ENCODE data around the gene MAPK9.

Gene MAPK9

DNA sequence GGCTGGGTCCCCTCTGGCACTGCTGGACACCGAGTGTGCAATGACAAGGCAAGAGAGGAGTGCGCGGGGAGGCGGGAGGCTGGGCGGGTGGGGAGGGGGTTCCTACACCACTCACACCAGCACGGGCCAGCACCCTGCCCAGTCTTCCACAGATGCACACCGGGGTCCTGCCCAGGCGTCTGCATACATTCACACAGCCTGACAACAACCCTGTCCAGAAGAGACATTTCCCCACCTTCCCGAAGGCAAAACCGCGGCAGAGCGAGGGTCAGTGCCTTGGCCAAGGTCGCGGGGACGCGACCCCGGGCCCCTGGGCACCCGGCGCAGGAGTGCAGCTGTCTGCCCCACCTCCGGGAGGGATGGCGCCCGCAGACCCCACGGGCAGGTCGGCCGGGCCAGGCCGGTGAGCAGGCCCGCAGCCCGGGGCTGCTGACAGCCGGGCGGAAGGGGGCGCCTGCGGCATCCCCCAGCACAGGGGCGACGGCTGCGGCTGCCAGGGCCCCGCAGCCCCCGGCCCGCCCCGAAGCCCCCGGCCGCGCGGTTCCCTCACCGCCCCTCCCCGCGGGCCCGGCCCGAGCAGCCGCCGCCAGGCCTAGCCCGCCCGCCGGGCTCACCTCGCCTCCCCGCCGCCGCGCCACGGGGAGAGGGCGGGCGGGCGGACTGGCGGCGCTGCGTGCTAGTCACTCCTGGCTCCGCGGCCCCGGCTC is 496 bp downstream of the MAPK9 start:
- DNase-seq, result peak; percentile 16

DNA sequence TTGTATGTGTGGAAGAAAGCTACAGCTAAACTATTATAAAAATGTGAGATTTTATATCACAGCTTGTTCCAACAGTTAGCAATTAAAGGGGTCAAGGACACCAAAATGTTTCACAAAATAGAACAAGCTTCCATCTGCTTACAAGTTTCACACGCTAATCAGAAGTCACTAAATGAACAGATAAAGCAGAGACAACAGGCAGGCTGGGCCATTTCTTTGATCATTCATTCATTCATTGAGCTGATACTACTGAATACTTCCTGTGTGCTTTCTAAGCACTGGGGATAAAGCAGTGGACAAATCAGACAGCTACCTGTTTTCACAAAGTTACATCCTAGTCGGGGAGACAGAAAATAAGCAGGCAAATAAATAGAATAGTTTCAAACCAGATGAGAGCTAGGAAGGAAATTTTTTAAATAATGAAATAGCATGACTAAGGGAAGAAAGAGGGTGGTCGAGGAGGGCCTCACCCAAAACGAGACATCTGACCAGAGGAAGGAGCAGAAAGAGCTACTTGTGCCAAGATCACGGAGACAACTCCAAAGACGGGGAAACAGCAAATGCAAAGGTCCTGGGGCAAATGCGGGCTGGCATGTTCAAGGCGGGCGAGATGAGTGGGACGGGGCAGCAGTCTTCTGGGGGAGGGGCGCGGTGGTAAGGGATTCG is 1.2 kb downstream of the MAPK9 start:
- DNase-seq, result no peak

GRCh38 chr5:180289966-180290365 is 1.9 kb downstream of the MAPK9 start:
- no peak for DNase-seq

- DNase-seq, result no peak
Measured at GRCh38 chr5:180289433-180289832, 2.5 kb downstream of the MAPK9 start.

DNA sequence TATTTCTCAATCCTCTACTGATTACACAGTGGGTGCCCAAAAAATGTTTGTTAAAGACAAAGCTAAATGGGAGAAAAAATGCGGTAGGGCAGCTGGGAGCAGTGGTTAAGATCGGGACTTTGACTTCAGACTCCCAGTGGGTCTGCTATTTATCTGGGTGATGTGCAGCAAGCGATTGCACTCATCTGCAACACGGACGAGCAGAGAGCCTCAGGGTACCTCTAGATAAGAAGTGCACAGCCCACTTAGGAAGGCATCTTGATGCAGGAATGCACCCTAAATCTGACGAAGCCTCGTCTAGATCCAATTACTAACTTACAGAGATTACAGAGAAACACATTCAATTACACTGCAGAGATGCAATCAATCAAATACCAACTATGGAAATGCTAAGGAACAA is 4.0 kb downstream of the MAPK9 start:
- no peak for DNase-seq

GRCh38 chr5:180287404-180287803 is 4.5 kb downstream of the MAPK9 start:
- no peak for DNase-seq

DNA sequence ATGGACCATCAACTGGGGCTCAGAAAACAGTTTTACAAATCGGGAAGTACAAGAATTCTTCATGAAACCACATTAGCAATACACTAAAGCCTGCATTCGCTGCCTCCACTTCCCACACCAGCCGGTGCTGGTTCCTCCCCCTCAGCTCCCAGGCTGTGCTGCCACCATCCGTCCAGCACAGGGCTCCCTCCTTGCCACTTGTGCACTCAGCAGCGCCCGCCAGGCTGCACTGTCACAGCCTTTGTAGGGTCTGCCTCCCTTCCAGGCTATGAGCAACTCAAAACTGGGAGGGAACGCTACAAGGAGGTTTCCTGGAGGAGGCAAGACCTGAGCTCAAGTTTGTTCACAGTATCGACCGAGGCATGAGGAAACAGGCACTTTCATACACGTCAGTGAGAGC is 7.7 kb downstream of the MAPK9 start:
- no peak for DNase-seq

DNA sequence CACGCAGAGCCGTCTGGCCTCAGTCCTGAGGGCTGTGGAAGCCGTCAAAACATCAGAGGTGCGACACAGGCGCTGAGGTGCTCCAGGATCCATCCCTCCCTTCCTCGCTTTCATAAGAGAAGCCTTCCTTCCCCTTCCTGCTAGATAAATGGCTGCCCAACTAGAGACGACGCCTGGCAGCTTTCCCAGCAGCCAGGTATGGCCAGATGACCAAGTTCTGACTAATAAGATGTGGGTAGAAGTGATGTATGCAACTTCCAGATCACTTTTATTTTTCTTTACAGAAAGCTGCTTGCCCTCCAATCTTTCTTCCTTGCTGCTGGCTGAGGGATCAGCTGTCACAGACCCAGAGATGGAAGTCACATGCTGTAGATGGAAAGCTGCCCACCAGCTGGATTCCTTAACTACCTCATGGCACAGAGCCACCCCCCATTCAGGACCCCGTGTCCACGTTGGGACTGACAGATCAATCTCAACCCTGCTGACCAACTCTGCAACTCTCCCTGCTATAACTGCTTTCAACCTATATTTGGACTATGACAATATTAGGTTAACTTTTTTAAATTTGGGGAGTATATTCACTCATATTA is 8.8 kb downstream of the MAPK9 start:
- DNase-seq, result peak; percentile 6

DNA sequence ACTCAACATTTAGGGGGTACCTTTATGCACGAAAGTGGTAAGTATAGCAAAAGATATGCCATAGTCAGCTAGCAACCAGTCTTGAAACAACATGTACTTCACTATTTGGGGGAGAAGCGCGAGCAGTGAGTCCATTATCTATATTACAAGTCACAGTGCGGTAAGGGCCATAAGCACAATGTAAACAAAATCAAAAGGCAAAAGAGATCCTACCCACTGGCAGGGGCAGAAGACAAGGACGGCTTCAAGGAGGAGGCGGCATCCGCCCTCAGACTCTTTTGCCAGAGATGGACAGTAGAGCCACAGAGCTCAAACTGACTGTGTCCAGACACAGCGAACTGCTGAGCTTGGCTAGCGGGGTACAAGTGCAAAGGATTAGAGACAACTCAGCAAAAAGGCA is 9.6 kb downstream of the MAPK9 start:
- DNase-seq, result no peak

GRCh38 chr5:180281706-180282105 is 10.2 kb downstream of the MAPK9 start:
- DNase-seq, result no peak

- DNase-seq, result no peak
Measured at GRCh38 chr5:180274695-180275094, 17.2 kb downstream of the MAPK9 start.

DNA sequence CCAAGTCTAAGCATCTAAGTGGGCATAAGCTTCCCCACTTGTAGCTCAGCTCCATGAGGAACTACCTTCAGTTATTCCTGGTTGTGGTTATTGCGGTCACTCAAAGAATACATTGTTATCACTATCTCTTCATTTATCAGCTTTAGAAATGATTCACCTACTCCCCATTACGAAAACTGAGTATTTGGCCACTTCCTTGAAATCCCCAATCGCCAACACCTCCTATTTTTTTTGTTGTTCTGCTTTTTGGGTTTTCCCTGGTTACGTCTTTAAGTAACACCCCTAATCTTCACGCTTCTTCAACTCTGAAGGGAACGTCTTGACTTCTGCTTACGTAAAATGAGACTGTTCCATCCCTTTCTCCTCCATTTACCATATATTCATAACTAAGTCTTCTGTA is 20.7 kb downstream of the MAPK9 start:
- no peak for DNase-seq

GRCh38 chr5:180259260-180259611 is 32.6 kb downstream of the MAPK9 start:
- peak; percentile 4 for DNase-seq

DNA sequence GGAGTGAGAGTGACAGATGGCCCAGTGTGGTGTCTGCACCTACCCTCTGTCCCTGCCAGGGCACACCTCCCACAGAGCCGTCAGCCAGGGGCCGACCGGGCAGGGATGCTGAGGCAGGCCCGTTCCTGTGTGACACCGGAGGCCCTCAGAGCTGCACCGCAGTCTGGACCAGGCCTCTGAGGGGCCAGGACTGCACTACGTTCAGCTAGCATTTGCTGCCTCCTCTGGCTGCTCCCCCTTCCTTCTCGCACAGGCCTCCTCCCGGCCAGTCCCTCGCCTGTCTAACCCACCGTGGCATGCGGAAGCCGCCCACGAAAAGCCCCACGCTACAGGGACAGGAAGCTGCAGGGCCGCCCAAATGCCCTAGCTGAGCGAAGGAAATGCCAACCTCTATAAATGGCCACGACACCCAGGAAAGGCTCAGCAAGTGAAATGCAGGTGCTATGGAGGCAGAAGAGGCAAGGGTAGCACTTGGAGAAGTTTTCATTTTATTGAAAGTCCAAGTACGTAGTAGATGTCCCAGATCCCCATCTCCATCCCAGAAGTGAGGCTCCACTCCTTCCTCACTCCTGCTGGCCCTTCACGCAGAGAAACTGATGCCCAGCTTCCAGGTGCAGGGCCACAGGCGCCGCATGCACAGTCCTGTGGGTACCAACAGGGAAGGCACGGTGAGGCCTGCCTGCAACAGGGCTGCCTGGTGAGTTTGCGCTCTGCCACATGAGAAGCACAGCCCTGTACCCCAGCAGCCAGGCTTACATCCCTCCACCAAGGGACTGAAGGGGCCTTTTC is 38.7 kb downstream of the MAPK9 start:
- DNase-seq, result no peak

GRCh38 chr5:180251887-180252286 is 40.0 kb downstream of the MAPK9 start:
- no peak for DNase-seq

GRCh38 chr5:180251141-180251540 is 40.7 kb downstream of the MAPK9 start:
- DNase-seq, result no peak

DNA sequence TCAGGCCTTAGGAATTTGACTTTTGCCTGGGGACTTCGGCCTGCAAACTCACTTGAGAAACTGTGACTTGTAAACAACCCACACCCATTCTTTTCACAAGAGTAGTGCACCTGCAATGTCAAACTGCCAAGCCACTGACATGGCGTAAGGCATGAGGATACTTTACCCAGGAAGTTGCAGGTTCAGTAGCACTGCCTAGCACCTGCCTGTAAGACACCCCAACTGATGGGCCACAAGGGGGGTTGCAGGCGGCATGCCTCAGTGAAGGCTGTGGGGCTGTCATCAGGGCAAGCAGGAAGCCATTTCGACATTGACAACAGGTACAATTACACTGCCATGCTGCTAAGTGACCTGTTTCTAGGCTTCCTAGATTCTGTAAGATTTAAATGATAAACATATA is 41.6 kb downstream of the MAPK9 start:
- no peak for DNase-seq

DNA sequence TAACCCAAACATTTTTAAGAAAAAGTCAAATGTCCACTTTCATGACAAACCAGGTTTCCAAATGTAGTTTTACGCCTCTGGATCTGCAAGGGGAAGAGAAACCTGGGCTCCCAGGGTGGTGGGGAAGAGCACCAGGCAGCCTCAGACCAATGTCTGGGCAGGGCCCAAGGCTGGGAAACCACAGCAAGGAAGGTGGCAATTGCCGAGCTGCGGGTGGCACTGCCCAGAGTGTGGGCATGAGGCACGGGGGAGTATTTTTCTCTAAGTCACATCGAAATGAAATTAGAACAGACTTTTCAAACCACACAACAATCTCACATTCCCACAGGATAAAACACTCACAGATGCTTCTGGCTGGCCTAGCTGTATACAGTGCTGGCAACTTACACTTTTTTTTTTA is 50.3 kb downstream of the MAPK9 start:
- DNase-seq, result no peak

GRCh38 chr5:180238631-180239030 is 53.3 kb downstream of the MAPK9 start:
- DNase-seq, result no peak

GRCh38 chr5:180235846-180236245 is 56.0 kb downstream of the MAPK9 start:
- DNase-seq, result no peak

GRCh38 chr5:180235077-180235476 is 56.8 kb downstream of the MAPK9 start:
- DNase-seq, result no peak

GRCh38 chr5:180234271-180234670 is 57.6 kb downstream of the MAPK9 start:
- no peak for DNase-seq

GRCh38 chr5:180233729-180234128 is 58.2 kb downstream of the MAPK9 start:
- DNase-seq, result no peak
